Trophoblast cell (in vitro differentiated cells and primary cell): ENCODE results near the gene VPS9D1.
A peak's percentile ranks its signal among the peaks of the same experiment; 100 is the strongest.

Experiments
- DNase-seq, 2 donors: peaks; one replicate each; pipeline ENCODE4 v3.0.0-alpha.2; 2016
- H2AFZ ChIP-seq: 2 replicates; pipeline ENCODE4 v1.6.1; 2013; ENCODE audit warnings: low read length, moderate library complexity, mild to moderate bottlenecking; ENCODE audit not compliant: insufficient read depth, poor library complexity
- H2AK5ac ChIP-seq: 2 replicates; pipeline ENCODE4 v1.6.1; 2013; ENCODE audit warnings: mild to moderate bottlenecking, low read length
- H2BK120ac ChIP-seq: 2 replicates; pipeline ENCODE4 v1.6.1; 2013; ENCODE audit warnings: low read length, mild to moderate bottlenecking, moderate library complexity; ENCODE audit not compliant: insufficient read depth, poor library complexity
- H2BK12ac ChIP-seq: 2 replicates; pipeline ENCODE4 v1.6.1; 2013; ENCODE audit warnings: mild to moderate bottlenecking, low read length, moderate library complexity
- H2BK5ac ChIP-seq: 2 replicates; pipeline ENCODE4 v1.6.1; 2013; ENCODE audit warnings: low read length, low read depth, moderate library complexity, mild to moderate bottlenecking; ENCODE audit not compliant: poor library complexity
- H3K14ac ChIP-seq: 2 replicates; pipeline ENCODE4 v1.6.1; 2013; ENCODE audit warnings: mild to moderate bottlenecking, low read length
- H3K18ac ChIP-seq: 2 replicates; pipeline ENCODE4 v1.6.1; 2013; ENCODE audit warnings: mild to moderate bottlenecking, low read length
- H3K23ac ChIP-seq: 2 replicates; pipeline ENCODE4 v1.6.1; 2013; ENCODE audit warnings: low read length
- H3K27ac ChIP-seq: 2 replicates; pipeline ENCODE4 v1.5.1; 2013; ENCODE audit warnings: low read depth, mild to moderate bottlenecking, inconsistent platforms, low read length, moderate library complexity
- H3K27me3 ChIP-seq: 2 replicates; pipeline ENCODE4 v1.6.1; 2013; ENCODE audit warnings: inconsistent platforms, mild to moderate bottlenecking, low read length, moderate library complexity; ENCODE audit not compliant: insufficient read depth
- H3K36me3 ChIP-seq, 2 experiments: 1 replicate in 1 of 2; 2 replicates in 1 of 2; pipeline ENCODE4 v1.6.1; 2013; ENCODE audit warnings: low read length in 2 of 2, mild to moderate bottlenecking in 2 of 2, moderate library complexity in 1 of 2; ENCODE audit not compliant: insufficient read depth in 2 of 2, control insufficient read depth in 1 of 2
- H3K4ac ChIP-seq: 2 replicates; pipeline ENCODE4 v1.6.1; 2013; ENCODE audit warnings: low read depth, mild to moderate bottlenecking, low read length, moderate library complexity
- H3K4me1 ChIP-seq, 2 experiments: 1 replicate in 1 of 2; 2 replicates in 1 of 2; pipeline ENCODE4 v1.6.1; 2013; ENCODE audit warnings: low read length in 2 of 2, mild to moderate bottlenecking in 2 of 2, moderate library complexity in 1 of 2; ENCODE audit not compliant: insufficient read depth in 2 of 2, control insufficient read depth in 1 of 2
- H3K4me2 ChIP-seq: 2 replicates; pipeline ENCODE4 v1.6.1; 2013; ENCODE audit warnings: inconsistent platforms, mild to moderate bottlenecking, low read length, moderate library complexity
- H3K4me3 ChIP-seq: 2 replicates; pipeline ENCODE4 v1.5.1; 2013; ENCODE audit warnings: mild to moderate bottlenecking, low read depth, low read length, inconsistent platforms
- H3K79me1 ChIP-seq: one replicate; pipeline ENCODE4 v1.6.1; 2013; ENCODE audit warnings: low read length
- H3K79me2 ChIP-seq: 2 replicates; pipeline ENCODE4 v1.6.1; 2013; ENCODE audit warnings: low read length, mild to moderate bottlenecking; ENCODE audit not compliant: control insufficient read depth, insufficient read depth, poor library complexity
- H3K9ac ChIP-seq: 2 replicates; pipeline ENCODE4 v1.6.1; 2013; ENCODE audit warnings: mild to moderate bottlenecking, low read length
- H3K9me3 ChIP-seq: 2 replicates; pipeline ENCODE4 v1.6.1; 2013; ENCODE audit warnings: low read depth, mild to moderate bottlenecking, control low read depth, inconsistent platforms, low read length; ENCODE audit not compliant: insufficient read depth
- H4K12ac ChIP-seq: 2 replicates; pipeline ENCODE4 v1.6.1; 2013; ENCODE audit warnings: low read depth, mild to moderate bottlenecking, low read length, moderate library complexity
- H4K8ac ChIP-seq: 2 replicates; pipeline ENCODE4 v1.6.1; 2013; ENCODE audit warnings: low read depth, mild to moderate bottlenecking, low read length, moderate library complexity
- H4K91ac ChIP-seq: one replicate; pipeline ENCODE4 v1.6.1; 2013; ENCODE audit warnings: low read depth, mild to moderate bottlenecking, low read length, moderate library complexity
- WGBS: extraction: QIAGEN DNeasy Blood & Tissue Kit; methylation state at CpG from one replicate; pipeline ENCODE4 v1.1.7; 2013; ENCODE audit warnings: missing lambda C conversion rate; ENCODE audit not compliant: insufficient read length, insufficient coverage; ENCODE audit errors: extremely low coverage; 5-methylcytosine and 5-hydroxymethylcytosine counted together

The VPS9D1 gene

DNA sequence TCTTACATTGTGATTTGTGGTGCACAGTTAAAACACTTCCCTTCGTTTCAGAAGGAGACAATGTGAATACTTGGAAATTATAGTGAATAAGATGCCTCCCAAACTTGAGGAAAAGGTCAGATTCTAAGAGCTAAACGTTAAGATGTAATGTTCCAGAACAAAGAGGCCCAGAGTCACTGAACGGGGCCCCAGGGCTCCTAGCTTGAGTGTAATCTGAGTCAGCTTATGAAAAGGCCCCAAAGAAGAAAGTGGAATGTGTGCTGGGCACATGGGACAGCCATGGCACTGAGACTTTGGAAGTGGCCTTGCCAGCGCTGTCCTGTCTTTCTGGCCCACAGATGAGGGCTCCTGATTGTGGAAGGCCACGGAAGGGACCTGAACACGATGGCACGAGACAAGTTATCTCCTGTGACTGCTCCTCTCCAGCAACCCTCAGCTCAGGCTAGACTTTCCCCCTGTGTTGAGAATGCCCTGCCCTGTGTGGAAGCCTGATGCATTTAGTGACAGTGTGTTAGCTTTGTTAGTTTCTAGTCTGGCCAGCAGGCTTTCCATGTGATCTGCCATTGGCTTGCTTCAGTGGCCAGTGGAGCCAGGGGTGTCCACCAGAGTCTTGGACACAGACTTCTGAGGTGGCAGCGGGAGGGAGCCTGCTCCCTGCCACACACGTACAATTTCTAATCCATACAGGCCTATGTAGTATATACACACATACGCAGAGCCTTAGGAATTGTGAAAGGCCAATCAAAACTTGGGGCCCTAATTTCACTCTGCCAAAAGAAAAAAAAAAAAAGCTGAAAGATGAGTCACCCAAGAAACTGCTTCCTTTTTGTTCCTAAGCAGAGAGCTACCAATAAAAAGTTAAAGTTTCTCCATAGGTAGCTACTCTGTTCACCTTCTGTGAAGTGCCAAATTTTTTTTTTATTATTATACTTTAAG lies 49.9 kb downstream of the VPS9D1 start:
- H3K79me1 ChIP-seq, result no peaks in the 10 kb centered on the region
- no peak overlapping the region for H3K27ac ChIP-seq
- no peak overlapping the region for H2BK120ac ChIP-seq
- no peak overlapping the region for H3K4me2 ChIP-seq
- no peak overlapping the region for H2BK12ac ChIP-seq
- H4K8ac ChIP-seq, result no peak overlapping the region
- no CpG with 5 or more reads among the region's 10 CpGs for WGBS
- no peaks in the 10 kb centered on the region for H3K4me1 ChIP-seq
- H3K23ac ChIP-seq, result no peak overlapping the region
- no peak overlapping the region for H4K91ac ChIP-seq
- no peak overlapping the region for H2AFZ ChIP-seq
- DNase-seq, result no peak
- peaks cover 5 to 7% of the 10 kb centered on the region in 2 experiments for H3K36me3 ChIP-seq
- H3K9ac ChIP-seq, result no peak overlapping the region
- no peaks in the 10 kb centered on the region for H3K79me2 ChIP-seq
- H3K18ac ChIP-seq, result no peak overlapping the region
- no peak overlapping the region for H4K12ac ChIP-seq
- H3K27me3 ChIP-seq, result no peaks in the 10 kb centered on the region
- H3K14ac ChIP-seq, result no peak overlapping the region
- no peak overlapping the region for H2BK5ac ChIP-seq
- H3K4me3 ChIP-seq, result no peak overlapping the region
- no peak overlapping the region for H3K4ac ChIP-seq
- H3K9me3 ChIP-seq, result peaks cover 7% of the 10 kb centered on the region
- H2AK5ac ChIP-seq, result no peak overlapping the region

DNA sequence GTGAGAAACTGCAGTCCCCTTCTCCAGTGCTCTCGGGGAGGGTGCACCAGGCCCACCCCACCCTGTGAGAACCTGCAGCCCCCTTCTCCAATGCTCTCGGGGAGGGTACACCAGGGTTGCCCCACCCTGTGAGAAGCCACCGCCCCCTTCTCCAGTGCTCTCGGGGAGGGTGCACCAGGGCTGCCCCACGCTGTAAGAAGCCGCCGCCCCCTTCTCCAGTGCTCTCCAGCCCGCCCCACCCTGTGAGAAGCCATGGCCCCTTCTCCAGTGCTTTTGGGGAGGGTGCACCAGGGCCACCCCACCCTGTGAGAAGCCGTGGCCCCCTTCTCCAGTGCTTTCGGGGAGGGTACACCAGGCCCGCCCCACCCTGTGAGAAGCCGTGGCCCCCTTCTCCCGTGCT lies 50.9 kb downstream of the VPS9D1 start:
- Histone ChIP-seq H3K9ac (no peak overlapping the region), H3K27ac (no peak overlapping the region), H2BK12ac (no peak overlapping the region), H3K79me2 (no peaks in the 10 kb centered on the region), H2AFZ (no peak overlapping the region), H4K12ac (no peak overlapping the region), H3K23ac (no peak overlapping the region), H3K4me2 (no peak overlapping the region), H3K36me3 (peaks cover 8 to 10% of the 10 kb centered on the region in 2 experiments), H3K4me1 (no peaks in the 10 kb centered on the region), H2BK120ac (no peak overlapping the region), H3K27me3 (no peaks in the 10 kb centered on the region), H4K91ac (no peak overlapping the region), H3K14ac (no peak overlapping the region), H2AK5ac (no peak overlapping the region), H3K4ac (no peak overlapping the region), H3K79me1 (no peaks in the 10 kb centered on the region), H3K4me3 (no peak overlapping the region), H3K9me3 (peaks cover 10% of the 10 kb centered on the region), H2BK5ac (no peak overlapping the region), H3K18ac (no peak overlapping the region), H4K8ac (no peak overlapping the region)
- DNase-seq, result no peak
- WGBS, result no CpG with 5 or more reads among the region's 13 CpGs

- H2BK12ac ChIP-seq, result no peak overlapping the region
- no peak overlapping the region for H3K4me3 ChIP-seq
- no peak overlapping the region for H2BK120ac ChIP-seq
- H3K4me2 ChIP-seq, result no peak overlapping the region
- WGBS, result no CpG with 5 or more reads among the region's 5 CpGs
- H3K23ac ChIP-seq, result no peak overlapping the region
- no peak overlapping the region for H2AK5ac ChIP-seq
- H4K12ac ChIP-seq, result no peak overlapping the region
- H3K79me2 ChIP-seq, result no peaks in the 10 kb centered on the region
- H3K27ac ChIP-seq, result no peak overlapping the region
- H3K4me1 ChIP-seq, result no peaks in the 10 kb centered on the region
- H3K9ac ChIP-seq, result no peak overlapping the region
- H3K79me1 ChIP-seq, result no peaks in the 10 kb centered on the region
- DNase-seq, result no peak
- H3K36me3 ChIP-seq, result peaks cover 14 to 15% of the 10 kb centered on the region in 2 experiments
- no peak overlapping the region for H3K4ac ChIP-seq
- no peak overlapping the region for H4K91ac ChIP-seq
- no peak overlapping the region for H2BK5ac ChIP-seq
- no peak overlapping the region for H3K18ac ChIP-seq
- no peaks in the 10 kb centered on the region for H3K27me3 ChIP-seq
- H4K8ac ChIP-seq, result no peak overlapping the region
- no peak overlapping the region for H2AFZ ChIP-seq
- no peak overlapping the region for H3K14ac ChIP-seq
- H3K9me3 ChIP-seq, result peaks cover 10% of the 10 kb centered on the region
These were observed 51.9 kb downstream of the VPS9D1 start for GRCh38 chr16:89668790-89669158.

GRCh38 chr16:89667633-89668032 lies 53.1 kb downstream of the VPS9D1 start:
- WGBS, result no CpG with 5 or more reads among the region's 9 CpGs
- Histone ChIP-seq H3K23ac (no peak overlapping the region), H4K91ac (no peak overlapping the region), H3K14ac (no peak overlapping the region), H4K12ac (no peak overlapping the region), H2AK5ac (no peak overlapping the region), H3K27me3 (no peaks in the 10 kb centered on the region), H3K4me2 (no peak overlapping the region), H3K9me3 (peaks cover 13% of the 10 kb centered on the region), H3K27ac (no peak overlapping the region), H3K18ac (no peak overlapping the region), H2AFZ (no peak overlapping the region), H3K4me3 (peak overlapping the region; percentile 2), H3K36me3 (peaks cover 19 to 20% of the 10 kb centered on the region in 2 experiments), H2BK5ac (no peak overlapping the region), H3K4me1 (no peaks in the 10 kb centered on the region), H2BK12ac (no peak overlapping the region), H3K4ac (no peak overlapping the region), H3K79me2 (no peaks in the 10 kb centered on the region), H3K9ac (no peak overlapping the region), H4K8ac (no peak overlapping the region), H2BK120ac (no peak overlapping the region), H3K79me1 (no peaks in the 10 kb centered on the region)
- DNase-seq, result no peak
